GM04503 (cell line): Measurements from ENCODE around the gene SERINC5.

Experiments
- DNase-seq: peaks from one replicate; pipeline ENCODE4 v3.0.0-alpha.2; 2012; ENCODE audit warnings: low read depth

SERINC5 gene

GRCh38 chr5:80254767-80255430 lies 949 bp downstream of the SERINC5 start:
- DNase-seq: no peak

DNA sequence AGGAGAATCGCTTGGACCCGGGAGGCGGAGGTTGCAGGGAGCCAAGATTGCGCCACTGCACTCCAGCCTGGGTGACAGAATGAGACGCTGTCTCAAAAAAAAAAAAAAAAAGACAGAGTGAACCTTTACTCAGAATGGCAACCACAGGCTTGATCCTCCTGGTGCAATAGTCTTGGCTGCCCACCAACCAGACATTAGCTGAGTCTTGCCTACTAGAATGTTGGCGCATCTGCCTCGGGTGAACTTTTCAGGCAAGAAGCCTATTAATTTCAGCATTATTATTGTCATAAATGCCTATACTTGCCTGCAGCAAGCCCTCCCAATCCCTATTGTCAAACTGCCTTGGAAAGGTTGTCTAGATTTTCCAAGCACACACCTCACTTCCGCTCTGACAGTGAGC lies 4.2 kb downstream of the SERINC5 start:
- DNase-seq: no peak

DNA sequence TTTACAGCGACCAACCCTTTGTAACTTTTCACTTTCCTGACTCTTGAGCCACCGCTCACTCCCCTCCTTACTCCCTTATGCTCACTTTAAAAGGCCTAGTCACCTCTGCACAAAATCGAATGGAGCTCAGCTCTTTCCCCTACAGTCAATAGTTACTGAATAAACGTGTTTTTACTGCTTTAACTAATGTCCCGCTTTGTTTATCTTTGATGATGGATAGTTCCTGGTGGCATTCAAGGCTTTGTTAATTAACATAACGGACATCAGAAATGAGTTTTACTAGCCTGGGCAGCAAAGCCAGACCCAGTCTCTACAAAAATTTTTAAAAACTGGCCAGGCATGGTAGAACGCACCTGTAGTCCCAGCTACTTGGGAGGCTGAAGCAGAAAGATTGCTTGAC lies 5.0 kb downstream of the SERINC5 start:
- no peak for DNase-seq

GRCh38 chr5:80249901-80250300 lies 5.9 kb downstream of the SERINC5 start:
- DNase-seq: no peak

- no peak for DNase-seq
Observed at GRCh38 chr5:80248378-80248777, 7.5 kb downstream of the SERINC5 start.

DNA sequence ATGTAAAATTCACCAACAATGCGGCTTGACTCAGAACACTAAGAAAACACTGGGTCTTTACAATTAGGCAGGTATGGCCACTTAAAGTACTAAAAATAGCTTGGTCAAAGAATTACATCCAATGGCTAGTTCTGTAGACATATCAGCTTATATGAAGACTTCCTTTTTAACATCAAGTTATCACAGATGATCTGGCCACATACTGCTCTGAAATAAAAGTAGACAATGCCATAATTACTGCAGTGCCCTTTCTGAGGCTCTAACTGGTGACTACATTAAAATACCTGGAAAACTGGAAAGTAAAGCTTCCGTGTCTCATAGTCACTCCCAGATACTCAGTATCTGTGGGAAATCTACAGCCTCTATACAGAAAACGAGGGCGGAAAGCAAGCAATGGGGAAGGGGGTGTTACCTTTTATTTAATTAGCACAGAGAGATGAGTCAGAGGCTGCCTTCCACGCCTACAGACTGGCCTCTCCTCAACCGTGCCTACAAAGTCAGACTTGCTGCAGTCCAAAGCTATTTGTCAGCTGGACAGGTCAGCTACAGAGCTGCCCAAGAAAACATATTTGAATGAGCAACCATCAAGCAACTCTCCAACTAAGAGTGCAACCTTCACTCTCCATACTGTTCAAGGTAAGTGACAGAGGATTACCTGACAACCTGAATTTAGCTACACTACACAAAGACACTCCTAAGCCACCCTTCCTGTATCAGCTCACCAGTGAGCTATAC lies 8.7 kb downstream of the SERINC5 start:
- DNase-seq: no peak

- DNase-seq: no peak
Observed at GRCh38 chr5:80246001-80246758, 9.7 kb downstream of the SERINC5 start.

DNA sequence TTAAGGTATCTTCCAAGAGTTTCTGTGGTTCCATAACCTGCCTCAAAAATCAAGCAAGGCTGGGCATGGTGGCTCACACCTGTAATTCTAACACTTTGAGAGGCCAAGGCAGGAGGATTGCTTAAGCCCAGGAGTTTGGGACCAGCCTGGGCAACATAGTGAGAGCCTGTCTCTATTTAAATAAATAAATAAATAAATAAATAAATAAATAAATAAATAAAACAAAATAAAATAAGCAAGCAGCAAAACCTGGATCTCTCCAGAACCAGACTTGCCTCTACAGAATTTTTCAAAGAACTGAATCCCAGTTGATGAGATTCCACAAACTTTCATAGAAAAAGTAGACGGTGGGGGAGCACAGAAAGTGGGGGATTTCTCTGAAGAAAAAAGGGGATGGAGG lies 12.3 kb downstream of the SERINC5 start:
- no peak for DNase-seq

- no peak for DNase-seq
Observed at GRCh38 chr5:80242849-80243248, 13.0 kb downstream of the SERINC5 start.

DNA sequence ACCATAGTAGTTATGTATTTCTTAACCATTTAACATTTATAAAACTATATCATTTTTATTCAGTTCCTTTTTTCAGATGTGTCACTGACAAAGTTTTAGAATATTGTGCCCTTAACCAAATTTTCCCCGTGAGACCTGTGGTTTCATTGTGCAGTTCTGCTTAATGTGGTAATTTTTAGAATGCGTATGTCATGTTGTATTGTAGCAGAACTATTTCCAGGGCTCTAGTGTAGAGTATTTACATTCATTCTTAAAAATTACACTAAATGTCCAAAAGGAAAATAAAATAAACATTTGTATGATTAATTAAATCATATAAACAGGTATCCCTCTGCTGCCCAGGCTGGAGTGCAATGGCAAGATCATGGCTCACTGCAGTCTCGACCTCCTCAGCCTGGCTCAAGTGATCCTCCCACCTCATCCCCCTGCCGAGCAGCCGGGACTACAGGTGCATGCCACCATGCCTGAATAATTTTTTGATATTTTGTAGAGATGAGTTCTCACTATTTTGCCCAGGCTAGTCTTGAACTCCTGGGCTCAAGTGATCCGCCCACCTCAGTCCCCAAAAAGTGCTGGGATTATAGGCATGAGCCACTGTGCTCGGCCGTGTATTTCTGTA lies 15.4 kb downstream of the SERINC5 start:
- DNase-seq: no peak

DNA sequence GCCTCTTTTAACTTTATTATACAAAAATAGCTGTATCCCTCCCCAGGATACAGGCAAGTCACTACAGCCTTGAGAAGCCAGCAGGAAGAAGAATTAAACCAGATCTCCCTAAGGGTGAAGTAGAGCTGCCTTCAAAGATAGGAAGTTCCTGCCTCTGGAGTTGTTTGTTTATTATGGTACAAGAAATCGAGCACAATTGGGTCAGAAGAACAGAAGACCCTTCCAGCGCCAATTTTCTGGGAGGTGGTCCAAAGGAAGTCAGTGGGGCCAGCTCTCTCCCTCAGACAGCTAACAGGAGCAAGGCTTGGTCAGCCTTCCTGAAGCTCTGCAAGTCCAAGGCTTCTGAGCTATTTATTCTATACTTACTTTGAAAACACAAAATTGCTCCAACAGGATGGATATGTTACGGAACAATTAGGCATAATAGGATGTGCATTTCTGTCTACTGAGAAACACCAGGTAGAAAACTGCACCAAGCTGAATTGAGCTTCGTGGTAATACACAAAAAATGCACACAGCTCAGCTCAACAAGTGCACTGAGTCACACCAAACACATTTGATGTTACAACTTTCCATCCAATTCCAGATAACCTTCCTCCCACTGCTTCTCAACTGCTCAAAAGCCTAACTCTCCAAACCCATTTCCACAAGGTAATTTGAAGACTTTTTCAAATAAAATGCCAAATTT lies 16.0 kb downstream of the SERINC5 start:
- DNase-seq: no peak

GRCh38 chr5:80238778-80239679 lies 16.8 kb downstream of the SERINC5 start:
- no peak for DNase-seq

- DNase-seq: no peak
Observed at GRCh38 chr5:80238097-80238496, 17.8 kb downstream of the SERINC5 start.

- DNase-seq: no peak
Observed at GRCh38 chr5:80237243-80237642, 18.6 kb downstream of the SERINC5 start.

DNA sequence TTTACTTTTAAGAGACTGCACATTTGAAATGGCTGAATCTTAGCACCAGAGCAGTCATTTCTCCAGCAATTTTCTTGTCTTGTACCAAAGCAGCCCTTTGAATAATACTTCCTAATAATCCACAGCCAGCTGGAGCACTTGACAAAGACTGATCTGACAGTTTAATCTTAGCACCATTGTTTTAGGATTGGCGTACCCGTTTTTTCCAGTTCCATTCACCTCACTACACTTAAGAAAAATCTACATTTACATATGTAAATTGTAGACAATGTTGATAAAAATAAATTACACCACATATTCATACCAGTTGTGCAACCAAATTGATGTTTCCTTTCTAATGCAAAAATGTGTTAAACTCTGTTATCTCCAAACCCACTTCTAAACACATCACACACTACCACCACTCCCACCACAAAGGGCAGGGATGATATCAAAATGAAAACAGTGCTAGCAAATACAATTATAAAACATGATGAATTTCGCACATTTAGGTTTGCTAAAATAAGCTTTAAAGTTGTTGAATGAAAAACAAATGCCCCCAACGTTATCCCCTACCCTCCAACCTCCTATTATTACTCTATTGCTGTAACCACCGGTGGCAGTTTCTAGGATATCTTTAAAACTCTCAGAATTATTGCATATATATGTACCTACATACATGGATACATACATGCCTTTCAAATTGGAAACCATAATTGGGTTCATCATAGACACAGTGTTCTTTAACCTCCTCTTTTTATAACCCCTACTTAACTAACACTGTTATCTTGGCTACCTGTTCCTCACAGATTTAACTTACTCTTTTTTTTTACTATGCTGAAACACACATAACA lies 21.5 kb downstream of the SERINC5 start:
- DNase-seq: no peak

GRCh38 chr5:80231693-80232092 lies 24.2 kb downstream of the SERINC5 start:
- no peak for DNase-seq

GRCh38 chr5:80231243-80231642 lies 24.6 kb downstream of the SERINC5 start:
- DNase-seq: no peak

GRCh38 chr5:80230269-80230992 lies 25.4 kb downstream of the SERINC5 start:
- no peak for DNase-seq

GRCh38 chr5:80229902-80230255 lies 26.0 kb downstream of the SERINC5 start:
- no peak for DNase-seq
